ENCODE measurements around the gene ESYT2.
"Not testable (repeated sequence)": the region's sequence is repeated elsewhere in the genome, so short reads cannot be mapped to it uniquely, and the experiment has no call there.

ESYT2 gene

DNA sequence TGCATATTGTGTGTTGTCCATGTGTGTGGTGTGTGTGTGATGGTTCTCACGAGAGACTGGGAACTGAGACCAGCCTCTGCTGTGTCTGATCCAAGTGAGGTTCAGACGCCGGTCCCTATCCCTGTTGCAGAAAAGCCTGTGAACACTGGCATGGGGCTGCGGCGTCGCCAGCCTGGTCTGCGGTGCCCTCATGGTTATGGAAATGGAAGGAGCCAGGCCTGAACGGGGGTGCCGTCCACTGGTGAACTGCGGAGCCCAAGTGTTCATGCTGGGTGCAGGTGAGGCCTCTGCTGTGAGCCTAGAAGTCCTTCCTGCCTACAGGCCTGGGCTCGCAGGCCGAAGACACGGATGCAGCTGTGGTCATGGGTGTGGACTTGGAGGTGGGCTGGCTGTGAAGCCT lies 106.0 kb downstream of the ESYT2 start:
- DNase-seq: no peak

DNA sequence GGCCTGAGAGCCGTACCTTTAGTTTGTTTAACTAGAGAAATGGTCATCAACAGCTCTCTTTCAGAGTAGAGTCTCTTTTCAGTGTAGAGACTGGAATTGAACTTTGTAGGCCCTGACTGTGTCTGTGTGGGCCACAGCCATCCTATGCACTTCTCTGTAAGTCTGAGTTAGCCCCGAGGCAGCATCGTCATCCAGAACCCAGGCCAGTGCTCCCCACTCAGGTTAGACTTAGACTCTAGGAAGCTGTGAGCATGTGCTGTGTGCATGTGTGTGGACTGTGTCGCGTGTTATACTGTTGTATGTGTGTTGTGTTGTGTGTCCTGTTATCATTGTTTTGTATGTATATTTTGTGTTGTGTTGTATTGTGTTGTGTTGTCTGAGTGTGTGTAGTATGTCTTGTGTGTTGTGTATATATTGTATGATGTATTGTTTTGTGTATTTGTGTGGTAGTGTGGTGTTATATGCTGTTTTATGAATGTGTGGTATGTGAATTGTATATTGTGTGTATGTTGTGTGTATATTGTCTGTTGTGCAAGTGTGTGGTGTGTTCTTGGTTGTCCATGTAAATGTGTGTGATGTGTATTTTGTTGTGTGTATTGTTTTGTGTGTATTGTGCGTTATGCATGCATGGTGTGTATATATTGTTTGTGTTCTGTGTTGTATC lies 106.6 kb downstream of the ESYT2 start:
- no peak for DNase-seq

DNA sequence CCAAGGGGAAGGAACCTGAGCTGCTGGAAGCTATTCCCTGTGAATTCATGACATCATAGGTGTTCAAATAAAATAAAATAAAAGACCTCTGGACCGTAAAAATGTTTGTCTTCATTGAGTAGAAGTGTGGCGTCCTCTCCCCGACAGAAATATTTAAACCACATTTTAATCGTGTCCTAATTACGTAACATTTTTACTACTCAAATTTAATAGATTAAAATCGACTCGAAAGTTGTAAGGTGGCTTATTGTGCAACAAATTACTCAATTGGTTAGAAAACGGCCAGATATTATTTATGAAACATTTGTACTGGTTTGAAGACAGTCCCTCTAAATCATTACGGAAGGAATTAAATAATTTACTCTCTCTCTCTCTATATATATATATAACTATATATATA lies 109.2 kb downstream of the ESYT2 start:
- peak; percentile 38 for DNase-seq

DNA sequence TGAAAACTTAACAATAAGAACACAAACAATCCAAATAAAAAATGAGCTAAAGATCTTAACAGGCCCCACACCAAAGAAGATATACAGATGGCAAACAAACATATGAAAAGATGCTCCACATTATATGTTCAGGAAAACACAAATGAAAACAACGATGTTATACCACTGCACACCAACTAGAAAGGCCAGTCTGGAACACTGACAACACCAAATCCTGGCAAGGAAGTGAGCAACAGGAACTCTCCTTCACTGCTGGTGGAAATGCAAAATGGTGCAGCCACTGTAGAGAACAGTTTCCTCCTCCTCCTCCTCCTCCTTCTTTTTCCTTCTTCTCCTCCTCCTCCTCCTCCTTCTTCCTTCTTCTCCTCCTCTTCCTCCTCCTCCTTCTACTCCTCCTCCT lies 112.5 kb downstream of the ESYT2 start:
- DNase-seq: no peak

DNA sequence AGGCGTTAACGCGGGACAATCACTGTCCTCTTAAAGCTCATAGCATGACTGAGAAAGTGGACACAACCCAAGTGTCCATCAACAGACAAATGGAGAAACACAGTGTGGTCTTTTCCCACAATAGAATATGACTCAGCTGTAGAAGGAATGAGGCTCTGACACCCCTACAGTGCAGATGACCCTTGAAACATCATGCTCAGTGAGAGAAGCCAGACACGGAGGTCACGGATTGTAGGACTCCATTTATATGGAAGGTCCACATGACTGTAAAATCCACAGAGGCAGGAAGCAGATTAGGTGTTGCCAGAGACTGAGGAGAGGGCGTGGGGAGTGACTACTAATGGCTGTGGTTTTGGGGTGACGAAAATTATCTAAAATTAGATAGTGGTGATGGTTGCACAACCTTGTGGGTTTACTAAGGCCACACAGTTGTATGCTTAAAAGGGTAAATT lies 118.6 kb downstream of the ESYT2 start:
- DNase-seq: no peak

DNA sequence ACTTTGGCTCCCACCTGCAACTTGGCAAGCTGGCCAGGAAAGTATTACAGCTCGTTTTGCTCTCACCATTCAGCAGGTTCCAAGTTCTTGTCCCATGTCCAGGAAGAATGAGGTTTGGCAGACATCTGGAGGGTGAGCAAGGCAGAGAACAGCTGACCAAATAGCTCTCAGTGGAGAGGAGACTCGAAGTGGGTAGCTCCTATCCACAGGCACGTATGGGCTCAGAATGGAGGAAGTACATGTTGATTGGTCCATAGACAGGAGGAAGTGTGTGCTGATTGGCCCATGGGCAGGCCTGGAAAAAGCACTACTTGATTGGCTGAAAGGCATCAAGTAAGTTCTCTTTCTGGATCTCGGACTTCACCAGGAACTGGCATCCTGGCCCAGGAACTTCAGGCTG lies 121.7 kb downstream of the ESYT2 start:
- no peak for DNase-seq

DNA sequence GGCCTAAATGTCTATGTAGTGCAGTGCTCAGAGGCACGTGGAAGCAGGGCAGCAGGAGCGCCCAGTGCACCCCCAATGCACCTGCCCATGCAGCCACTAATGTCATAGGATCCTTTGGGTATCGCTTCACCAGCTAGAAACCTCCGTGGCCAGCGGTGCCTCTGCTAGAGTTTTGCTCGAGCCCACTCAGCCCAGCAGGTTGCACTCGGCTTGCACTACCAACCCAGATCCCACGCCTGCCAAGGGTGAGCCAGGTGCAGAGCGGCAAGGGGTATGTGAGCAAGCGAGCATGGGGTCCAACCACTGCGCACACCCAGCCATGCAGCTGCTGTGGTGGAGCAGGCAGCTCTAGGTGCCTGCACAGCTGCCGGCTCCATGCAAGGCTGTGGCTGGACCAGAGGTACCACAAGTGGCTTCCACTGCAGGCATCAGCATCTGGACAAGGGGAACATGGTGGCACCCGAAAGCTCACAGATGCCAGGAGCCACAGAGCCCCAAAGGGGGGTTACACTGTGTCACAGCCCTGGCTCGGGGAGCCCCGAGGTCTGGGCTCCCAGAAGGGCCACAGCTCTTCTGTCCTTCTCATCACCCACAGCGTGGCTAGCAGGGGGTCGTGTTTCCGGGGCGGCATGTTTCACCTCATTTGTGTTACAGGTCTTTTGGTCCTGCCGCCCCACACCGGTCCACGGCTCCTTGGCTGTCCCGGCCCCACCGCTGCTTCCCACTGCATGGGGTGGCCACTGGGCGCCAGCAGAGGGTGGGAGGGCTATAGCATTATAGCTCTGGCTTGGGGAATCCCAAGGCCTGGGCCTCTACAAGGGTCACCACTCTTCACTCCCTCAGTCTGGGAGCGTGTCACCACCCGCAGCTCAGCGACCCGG lies 122.4 kb downstream of the ESYT2 start:
- DNase-seq: no peak

DNA sequence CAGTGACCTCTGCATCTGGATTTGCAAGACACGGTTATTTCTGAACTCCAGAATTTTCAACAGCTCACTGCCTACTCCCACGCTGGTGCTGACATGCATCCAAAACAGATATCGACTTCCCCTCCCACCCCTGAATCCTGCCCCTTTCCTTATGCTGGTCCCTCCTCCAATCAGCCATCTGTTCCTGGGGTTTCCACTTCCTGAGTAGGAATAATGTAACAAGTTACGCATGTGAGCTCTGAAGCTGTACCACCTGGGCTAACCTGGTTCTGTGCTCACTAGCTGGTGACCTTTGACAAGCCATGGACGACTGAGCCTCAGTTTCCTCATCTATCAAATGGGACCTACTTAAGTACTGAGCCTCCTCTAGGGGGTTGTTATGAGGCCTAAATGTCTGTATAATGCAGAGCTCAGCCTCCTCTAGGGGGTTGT lies 123.0 kb downstream of the ESYT2 start:
- no peak for DNase-seq

DNA sequence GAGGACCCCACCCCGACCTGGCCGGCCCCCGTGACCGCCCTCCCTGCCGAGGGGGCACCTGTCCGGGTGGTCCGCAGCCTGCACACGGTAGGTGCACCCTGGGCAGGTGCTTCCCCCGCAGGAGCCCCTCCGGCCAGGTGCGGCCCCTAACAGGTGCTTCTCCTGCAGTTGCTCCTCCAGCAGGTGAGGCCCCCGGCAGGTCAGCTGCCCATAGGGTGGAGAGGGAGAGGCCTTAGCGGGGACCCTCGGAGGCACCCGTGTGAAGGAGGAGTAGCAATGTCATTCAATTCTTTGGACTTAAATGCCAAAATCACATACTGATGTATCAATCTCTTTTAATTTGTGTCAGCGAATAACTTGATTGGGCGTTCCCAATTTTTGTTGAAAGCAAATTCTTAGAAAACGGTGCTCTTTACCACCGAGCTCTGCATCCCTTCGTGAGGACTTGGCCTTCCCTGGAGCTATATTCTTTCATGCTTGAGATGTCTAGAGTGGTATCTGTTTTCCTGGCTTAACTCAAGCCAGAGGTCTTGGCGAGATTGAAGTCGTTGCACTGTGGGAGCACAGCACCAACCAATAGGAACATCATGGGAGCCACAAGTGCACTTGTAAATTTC lies 124.0 kb downstream of the ESYT2 start:
- no peak for DNase-seq

DNA sequence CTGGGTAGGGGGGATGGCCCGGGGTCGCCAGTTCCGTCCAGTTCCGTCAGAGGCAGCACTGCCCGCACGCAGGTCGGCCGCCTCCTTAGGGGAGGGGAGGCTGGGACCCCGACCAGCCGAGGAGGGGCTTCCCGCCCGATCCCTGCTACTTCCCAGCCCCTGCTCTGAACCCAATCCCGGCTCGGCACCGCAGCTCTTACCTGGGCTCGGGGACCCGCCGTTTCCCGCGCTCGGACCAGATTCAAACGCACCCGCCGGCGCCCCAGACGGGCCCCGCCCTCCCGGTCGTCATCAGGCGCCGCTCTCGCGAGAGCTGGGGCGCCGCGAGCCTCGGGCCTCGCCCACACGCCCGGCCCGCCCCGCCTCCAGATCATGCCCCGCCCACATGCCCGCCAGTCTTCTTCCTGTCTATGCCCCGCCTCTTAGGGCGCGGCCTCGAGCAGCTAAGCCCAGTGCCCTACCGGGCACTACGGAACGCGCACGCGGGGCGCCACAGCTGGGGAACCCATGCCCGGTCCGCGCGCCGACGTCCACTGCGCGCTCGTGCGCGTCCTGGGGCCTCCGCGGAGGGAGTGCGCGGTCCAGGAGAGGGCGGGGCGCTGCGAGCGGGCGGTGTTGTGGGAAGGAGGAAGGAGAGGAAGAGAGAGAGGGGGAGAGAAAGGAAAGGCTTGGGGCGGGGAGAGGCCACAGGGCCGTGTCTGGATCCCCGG lies 124.6 kb downstream of the ESYT2 start, which contains the start of gene NCAPG2:
NCAPG2 (minus strand) TSS at position 281 of the 710 bp plus-strand sequence. CDS start 2,905 bp downstream, outside the sequence.
- DNase-seq: peak; percentile 94

DNA sequence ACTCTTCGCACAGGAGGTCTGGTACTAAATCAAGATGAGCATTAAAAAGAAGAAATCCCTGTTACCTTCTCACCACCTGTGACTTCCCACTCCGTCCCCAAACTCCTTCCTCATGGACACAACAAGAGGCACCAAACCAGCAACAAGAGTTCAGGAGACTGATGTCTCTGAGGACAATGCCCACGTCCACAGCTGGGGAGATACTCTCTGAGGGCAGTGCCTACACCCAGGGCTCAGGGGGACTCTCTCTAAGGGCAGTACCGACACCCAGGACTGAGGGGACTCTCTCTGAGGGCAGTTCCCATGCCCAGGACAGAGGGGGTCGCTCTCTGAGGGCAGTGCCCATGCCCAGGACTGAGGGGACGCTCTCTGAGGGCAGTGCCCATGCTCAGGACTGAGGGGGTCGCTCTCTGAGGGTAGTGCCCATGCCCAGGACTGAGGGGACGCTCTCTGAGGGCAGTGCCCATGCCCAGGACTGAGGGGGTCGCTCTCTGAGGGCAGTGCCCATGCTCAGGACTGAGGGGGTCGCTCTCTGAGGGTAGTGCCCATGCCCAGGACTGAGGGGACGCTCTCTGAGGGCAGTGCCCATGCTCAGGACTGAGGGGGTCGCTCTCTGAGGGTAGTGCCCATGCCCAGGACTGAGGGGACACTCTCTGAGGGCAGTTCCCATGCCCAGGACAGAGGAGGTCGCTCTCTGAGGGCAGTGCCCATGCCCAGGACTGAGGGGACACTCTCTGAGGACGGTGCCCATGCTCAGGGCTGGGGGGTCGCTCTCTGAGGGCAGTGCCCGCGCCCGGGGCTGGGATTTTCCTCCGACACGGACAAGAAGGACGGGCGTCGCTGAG lies 125.4 kb downstream of the ESYT2 start:
- DNase-seq: not testable (repeated sequence)

DNA sequence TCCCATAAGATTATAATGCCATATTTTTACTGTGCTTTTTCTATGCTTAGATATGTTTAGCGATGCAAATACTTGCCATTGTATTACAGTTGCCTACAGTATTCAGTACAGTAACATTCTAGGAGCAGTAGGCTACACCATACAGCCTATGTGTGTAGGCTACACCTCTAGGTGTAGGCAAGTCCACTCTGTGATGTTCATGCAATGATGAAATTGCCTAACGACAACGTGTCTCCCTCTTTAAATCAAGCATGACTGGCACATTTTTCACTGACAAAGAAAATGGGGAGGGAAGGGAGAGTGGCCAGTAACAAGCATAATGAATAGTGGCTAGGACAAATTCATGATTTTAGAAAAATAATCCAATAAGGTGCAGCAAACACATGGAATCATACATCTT lies 126.4 kb downstream of the ESYT2 start:
- DNase-seq: no peak

DNA sequence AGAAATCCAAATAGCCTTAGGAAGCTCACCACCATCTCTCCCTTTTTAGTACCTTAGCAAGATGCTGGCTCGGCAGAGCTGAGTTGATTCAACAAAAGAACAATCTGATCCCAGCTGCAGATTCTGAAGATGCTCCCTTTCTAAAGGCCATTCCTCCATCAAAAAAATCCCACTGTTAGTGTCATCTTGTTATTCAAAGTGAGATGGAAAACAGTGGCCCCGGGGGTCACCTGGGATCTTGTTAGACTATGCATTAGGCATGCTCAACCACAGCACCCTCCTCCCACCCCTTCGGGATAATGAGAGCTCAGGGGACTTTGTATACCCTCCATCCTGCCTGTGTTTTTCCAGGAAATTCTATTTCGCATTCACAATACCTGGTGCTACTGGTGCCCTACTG lies 127.1 kb downstream of the ESYT2 start:
- no peak for DNase-seq

DNA sequence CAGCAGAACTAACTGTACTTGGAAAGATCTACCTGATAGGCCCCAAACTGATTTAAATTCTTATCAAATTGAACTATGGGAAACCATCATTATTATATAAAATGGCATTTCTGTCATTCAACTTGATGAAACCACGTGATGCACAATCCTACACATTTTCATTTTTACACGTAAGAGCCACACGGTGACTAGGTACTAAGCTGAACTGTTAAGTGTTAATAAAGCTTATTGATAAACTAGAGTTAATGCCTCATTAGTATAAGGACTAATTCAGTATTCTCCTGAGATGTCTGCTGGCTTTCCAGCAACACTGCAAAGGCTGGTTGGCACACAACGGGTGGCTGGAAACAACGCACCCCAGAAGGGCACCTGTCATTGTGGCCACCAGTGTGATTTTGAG lies 129.3 kb downstream of the ESYT2 start:
- no peak for DNase-seq

DNA sequence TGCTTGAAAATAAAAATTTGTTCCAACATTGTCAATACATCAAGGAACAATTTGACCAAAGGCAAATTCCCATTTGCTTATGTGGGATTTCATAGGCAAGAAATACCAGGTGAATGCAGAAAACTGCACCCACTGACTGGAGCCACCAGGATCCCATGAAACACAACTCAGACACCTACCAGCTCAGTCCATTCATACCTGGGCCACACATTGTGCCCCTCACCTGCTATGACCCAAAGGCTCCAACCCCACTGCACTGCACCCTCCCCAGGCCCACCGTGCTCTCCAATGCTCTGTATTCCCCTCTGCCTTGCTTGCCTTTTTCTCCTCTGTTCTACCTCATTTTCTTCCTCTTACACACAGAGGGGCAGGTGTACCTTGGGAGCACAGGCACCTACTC lies 130.0 kb downstream of the ESYT2 start:
- no peak for DNase-seq

DNA sequence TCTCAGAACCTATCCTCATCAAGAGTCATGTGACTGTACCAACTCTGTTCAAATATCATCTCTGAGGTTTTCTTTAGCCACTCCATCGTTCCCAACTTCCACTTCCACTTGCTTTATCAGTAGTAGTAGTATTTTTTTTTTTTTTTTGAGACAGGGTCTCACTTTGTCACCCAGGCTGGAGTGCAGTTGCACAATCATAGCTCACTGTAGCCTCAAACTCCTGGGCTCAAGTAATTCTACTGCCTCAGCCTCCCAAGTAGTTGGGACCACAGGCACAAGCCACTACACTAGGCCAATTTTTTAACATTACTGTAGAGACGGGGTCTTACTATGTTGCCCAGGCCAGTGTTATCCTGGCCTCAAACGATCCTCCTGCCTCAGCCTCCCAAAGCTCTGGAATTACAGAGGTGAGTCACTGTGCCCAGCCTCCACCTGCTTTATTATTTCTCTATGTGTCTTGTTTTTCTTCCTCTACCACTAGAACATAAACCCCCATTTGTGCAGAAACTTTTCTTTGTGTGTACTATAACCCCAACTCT lies 130.6 kb downstream of the ESYT2 start:
- DNase-seq: no peak

DNA sequence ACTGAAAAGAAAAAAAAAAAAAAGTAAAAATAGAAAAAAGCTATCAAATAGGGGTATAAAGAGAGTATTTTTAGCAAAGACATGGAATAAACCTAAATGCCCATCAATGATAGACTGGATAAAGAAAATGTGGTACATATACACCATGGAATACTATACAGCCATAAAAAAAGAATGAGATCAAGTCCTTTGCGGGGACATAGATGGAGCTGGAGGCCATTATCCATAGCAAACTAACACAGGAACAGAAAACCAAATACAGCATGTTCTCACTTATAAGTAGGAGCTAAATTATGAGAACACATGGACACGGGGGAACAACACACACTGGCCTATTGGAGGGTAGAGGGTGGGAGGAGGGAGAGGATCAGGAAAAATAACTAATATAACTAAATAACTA lies 131.7 kb downstream of the ESYT2 start:
- DNase-seq: not testable (repeated sequence)

DNA sequence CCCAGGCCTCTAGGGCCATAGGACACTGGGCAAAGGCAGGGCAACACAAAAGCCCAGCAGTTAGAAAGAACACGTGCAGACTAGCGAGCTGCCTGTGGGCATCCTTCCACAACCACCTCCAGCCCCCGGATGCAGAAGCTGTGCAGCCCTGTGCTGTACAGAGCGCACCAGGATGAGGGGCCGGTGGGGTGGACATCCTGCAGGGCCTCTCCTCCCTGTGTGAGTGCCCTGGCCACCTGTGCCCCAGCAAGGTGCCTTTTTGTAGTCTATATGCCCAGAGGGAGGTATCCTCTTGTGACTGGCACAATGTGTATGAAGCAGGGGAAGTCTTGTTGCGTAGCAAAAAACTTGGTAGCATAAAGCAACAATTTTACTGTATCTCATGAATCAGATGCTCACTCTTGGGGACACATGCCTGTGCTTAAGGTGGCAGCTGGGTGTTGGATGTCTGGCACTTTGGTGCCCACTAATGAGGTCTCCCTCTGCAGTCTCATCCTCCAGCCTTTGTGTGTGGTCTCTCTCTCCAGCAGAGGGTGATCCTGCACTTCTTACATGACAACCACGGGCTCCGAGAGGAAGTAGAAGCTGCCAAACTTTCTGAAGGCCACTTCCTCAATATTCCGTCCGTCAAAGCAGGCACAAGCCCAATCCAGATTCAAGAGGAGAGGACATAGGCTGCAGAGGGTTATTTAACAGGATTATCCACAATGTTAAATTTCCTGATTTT lies 133.4 kb downstream of the ESYT2 start:
- no peak for DNase-seq

DNA sequence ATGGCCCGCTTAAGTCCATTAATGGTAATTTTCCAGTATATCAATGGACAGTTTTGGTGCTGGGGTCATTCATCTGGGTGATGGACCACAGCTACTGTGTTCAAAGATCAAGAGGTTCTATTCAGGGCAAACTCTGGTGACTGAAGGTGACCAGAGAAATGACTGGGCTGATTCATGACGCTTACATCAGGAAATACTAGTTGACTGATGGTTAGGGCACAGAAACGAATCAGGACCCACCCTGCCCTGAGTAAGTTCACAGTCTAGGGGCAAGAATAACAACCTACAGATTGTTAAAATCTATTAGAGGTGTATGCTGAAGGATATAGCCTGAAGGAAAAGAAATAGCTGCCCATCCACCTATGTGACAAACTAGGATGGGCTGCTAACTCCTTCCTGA lies 134.3 kb downstream of the ESYT2 start:
- no peak for DNase-seq

DNA sequence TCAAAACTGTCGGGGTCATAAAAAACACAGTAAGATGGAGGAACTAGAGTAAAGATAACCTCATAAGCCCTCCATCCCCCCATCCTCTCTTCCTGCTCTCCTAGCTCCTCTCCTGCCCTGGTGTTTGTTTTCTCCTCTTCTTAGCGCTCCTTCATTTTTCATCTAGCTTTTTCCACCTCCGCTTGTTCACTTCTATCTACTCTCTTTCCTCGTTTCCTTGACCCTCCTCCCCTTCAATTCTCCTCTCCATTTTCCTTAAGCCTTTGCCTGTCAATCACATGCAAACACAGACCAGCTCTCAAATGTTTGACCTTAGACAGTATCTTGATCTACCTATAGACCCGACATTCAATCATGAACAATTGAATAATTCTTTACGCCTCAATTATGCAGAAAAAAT lies 134.7 kb downstream of the ESYT2 start:
- no peak for DNase-seq

DNA sequence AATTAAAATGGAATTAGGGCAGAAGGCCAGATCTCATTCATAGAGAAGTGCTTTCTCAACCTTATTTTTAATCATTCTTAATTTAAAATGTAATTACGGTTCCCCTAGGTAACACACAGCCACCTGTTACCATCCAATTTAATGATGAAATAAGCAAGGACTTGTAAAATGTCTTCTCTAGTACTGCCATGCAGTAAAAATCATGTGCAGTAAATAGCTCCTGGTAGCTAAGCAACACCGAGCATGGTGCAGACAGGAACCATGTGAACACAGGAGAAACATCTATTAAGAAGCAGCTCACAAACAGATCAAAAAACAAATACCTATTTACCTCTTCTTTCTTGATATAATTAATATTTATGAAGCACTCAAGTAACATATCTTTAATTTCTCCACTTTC lies 139.8 kb downstream of the ESYT2 start:
- no peak for DNase-seq
